Measurements from ENCODE around the gene MRS2. TPM values are rescaled to one million over a fixed set of nuclear protein-coding genes. Genes with fewer than 3 reads are reported as not detected.

Gene MRS2
- total RNA-seq, 1 experiment from 2014 or later = 49.7 TPM

GRCh38 chr6:24387818-24388217, 14.9 kb upstream of the MRS2 start:
- ChIA-PET CTCF (interaction anchor here (2.6 kb wide), 1 partner anchor 105 kb away, joined by 62 read pairs; no protein-coding TSS in a partner anchor), POLR2A (ENCODE audit: unreplicated experiment) (interaction anchor here (0.6 kb wide), 1 partner anchor 56 kb away, joined by 4 read pairs; no protein-coding TSS in a partner anchor)
- no peaks in the 10 kb centered on the region for H3K36me3 ChIP-seq (ENCODE audit: low read depth)
- H3K4me3 ChIP-seq = no peak overlapping the region
- no peaks in the 10 kb centered on the region; the same call in 1 of the 2 replicates for H3K4me1 ChIP-seq (replicated peaks; ENCODE audit: insufficient read depth)
- H3K27ac ChIP-seq = no peak overlapping the region
- no peaks in the 10 kb centered on the region for H3K79me2 ChIP-seq (ENCODE audit: low read depth)
- H3F3A ChIP-seq (ENCODE audit: insufficient read depth, low read depth) = peaks cover under 1% of the 10 kb centered on the region; the same call in 1 of the 2 replicates
- no peaks in the 10 kb centered on the region; the same call in 1 of the 2 replicates for H3K9me3 ChIP-seq (ENCODE audit: insufficient read depth, low read depth)
- DNase-seq = no peak
- no peak overlapping the region for H2AFZ ChIP-seq
- no peaks in the 10 kb centered on the region for H3K27me3 ChIP-seq (ENCODE audit: insufficient read depth, low read depth)
- intact Hi-C loops (cut with micrococcal nuclease; ENCODE audit: unreplicated experiment) = no loop called here
- TF ChIP-seq EZH2 (IDR thresholded peaks at IDR 0.05; ENCODE audit: low read depth) (no peak), CTCF (conservative IDR thresholded peaks at IDR 0.05) (no peak)
- no TSS peak for BruUV-seq (replicated peaks)
- no peak overlapping the region for H3K4me2 ChIP-seq
- H4K20me1 ChIP-seq (ENCODE audit: insufficient read depth) = no peaks in the 10 kb centered on the region
- H3K9me2 ChIP-seq (ENCODE audit: insufficient read depth) = no peaks in the 10 kb centered on the region

- Histone ChIP-seq H3K27me3 (ENCODE audit: insufficient read depth, low read depth) (no peaks in the 10 kb centered on the region), H3K9me2 (ENCODE audit: insufficient read depth) (no peaks in the 10 kb centered on the region), H3K4me2 (no peak overlapping the region), H3K36me3 (ENCODE audit: low read depth) (no peaks in the 10 kb centered on the region), H3K4me1 (replicated peaks; ENCODE audit: insufficient read depth) (peaks cover 12% of the 10 kb centered on the region), H3K4me3 (no peak overlapping the region), H3K79me2 (ENCODE audit: low read depth) (no peaks in the 10 kb centered on the region), H3K27ac (no peak overlapping the region), H3F3A (ENCODE audit: insufficient read depth, low read depth) (no peaks in the 10 kb centered on the region), H4K20me1 (ENCODE audit: insufficient read depth) (no peaks in the 10 kb centered on the region), H3K9me3 (ENCODE audit: insufficient read depth, low read depth) (no peaks in the 10 kb centered on the region), H2AFZ (no peak overlapping the region)
- DNase-seq = no peak
- intact Hi-C loops (cut with micrococcal nuclease; ENCODE audit: unreplicated experiment) = no loop called here
- POLR2A ChIA-PET (ENCODE audit: unreplicated experiment) = interaction anchor here (0.7 kb wide), 1 partner anchor 11 kb away, joined by 6 read pairs; no protein-coding TSS in a partner anchor
- BruUV-seq (replicated peaks) = no TSS peak
- TF ChIP-seq EZH2 (IDR thresholded peaks at IDR 0.05; ENCODE audit: low read depth) = no peak
- no peak for TF ChIP-seq CTCF (conservative IDR thresholded peaks at IDR 0.05)
- CTCF ChIA-PET = no interaction called here
These were observed 11.5 kb upstream of the MRS2 start for GRCh38 chr6:24391208-24391607.

- Histone ChIP-seq H4K20me1 (ENCODE audit: insufficient read depth) (no peaks in the 10 kb centered on the region), H3K9me3 (ENCODE audit: insufficient read depth, low read depth) (peaks cover 4% of the 10 kb centered on the region; the same call in 1 of the 2 replicates), H3K4me1 (replicated peaks; ENCODE audit: insufficient read depth) (peaks cover 12% of the 10 kb centered on the region), H3K4me2 (no peak overlapping the region), H3K79me2 (ENCODE audit: low read depth) (no peaks in the 10 kb centered on the region), H3K27ac (no peak overlapping the region), H3F3A (ENCODE audit: insufficient read depth, low read depth) (no peaks in the 10 kb centered on the region), H3K36me3 (ENCODE audit: low read depth) (no peaks in the 10 kb centered on the region), H2AFZ (no peak overlapping the region), H3K9me2 (ENCODE audit: insufficient read depth) (no peaks in the 10 kb centered on the region), H3K27me3 (ENCODE audit: insufficient read depth, low read depth) (no peaks in the 10 kb centered on the region), H3K4me3 (no peak overlapping the region)
- intact Hi-C loops (cut with micrococcal nuclease; ENCODE audit: unreplicated experiment) = no loop called here
- CTCF ChIA-PET = interaction anchor here (1.0 kb wide), 1 partner anchor 108 kb away, joined by 3 read pairs; no protein-coding TSS in a partner anchor
- BruUV-seq (replicated peaks) = no TSS peak
- POLR2A ChIA-PET (ENCODE audit: unreplicated experiment) = no interaction called here
- TF ChIP-seq CTCF (conservative IDR thresholded peaks at IDR 0.05) (no peak), EZH2 (IDR thresholded peaks at IDR 0.05; ENCODE audit: low read depth) (no peak)
- DNase-seq = no peak
These were observed 10.9 kb upstream of the MRS2 start for GRCh38 chr6:24391756-24392405.
